Esophagus (tissue), 2 donors: ENCODE measurements around the gene TIGIT. TPM values are rescaled to one million over a fixed set of nuclear protein-coding genes. Genes with fewer than 3 reads are reported as not detected.

ENCODE experiments used
- H3K27ac ChIP-seq, 2 donors: one replicate each; pipeline ENCODE4 v1.5.1; 2013; ENCODE audit warnings: low read depth in 2 of 2, mild to moderate bottlenecking in 2 of 2, inconsistent platforms in 1 of 2, low read length in 1 of 2, moderate library complexity in 1 of 2
- H3K27me3 ChIP-seq, 2 donors: one replicate each; pipeline ENCODE4 v1.6.1; 2013; ENCODE audit warnings: low read length in 2 of 2, control low read depth in 1 of 2, mild to moderate bottlenecking in 1 of 2; ENCODE audit not compliant: insufficient read depth in 2 of 2, control insufficient read depth in 1 of 2
- H3K36me3 ChIP-seq, 2 donors: one replicate each; pipeline ENCODE4 v1.6.1; 2013; ENCODE audit warnings: low read length in 1 of 2; ENCODE audit not compliant: control insufficient read depth in 2 of 2, insufficient read depth in 2 of 2
- H3K4me1 ChIP-seq, 2 donors: one replicate each; pipeline ENCODE4 v1.6.1; 2013; ENCODE audit warnings: low read length in 1 of 2; ENCODE audit not compliant: control insufficient read depth in 2 of 2, insufficient read depth in 2 of 2
- H3K4me3 ChIP-seq, 2 donors: one replicate each; pipeline ENCODE4 v1.5.1; 2013; ENCODE audit warnings: low read length in 2 of 2, mild to moderate bottlenecking in 2 of 2, low read depth in 1 of 2, moderate library complexity in 1 of 2
- H3K9me3 ChIP-seq, 2 donors: one replicate each; pipeline ENCODE4 v1.6.1; 2013; ENCODE audit warnings: mild to moderate bottlenecking in 2 of 2, low read depth in 1 of 2, low read length in 1 of 2, moderate library complexity in 1 of 2; ENCODE audit not compliant: control insufficient read depth in 2 of 2, insufficient read depth in 1 of 2
- WGBS, 2 donors: extraction: QIAGEN DNeasy Blood & Tissue Kit; methylation state at CpG; one replicate each; pipeline ENCODE4 v1.1.7; 2013; 5-methylcytosine and 5-hydroxymethylcytosine counted together
- polyA plus RNA-seq, 2 donors: library from polyadenylated mRNA; stranded (reverse); fragments of 200-250 nt; gene quantifications; one replicate each; pipeline ENCODE4 v1.2.3, GENCODE V29; 2013
- donor health status: healthy with polysubstance abuse.
- donor health status: Bipolar disorder and iron deficiency.

The TIGIT gene
- polyA plus RNA-seq, 2 donors = 0.39 to 0.41 TPM

GRCh38 chr3:114338651-114339357 is 45.0 kb downstream of the TIGIT start:
- Histone ChIP-seq H3K4me1 (no peaks in the 10 kb centered on the region), H3K9me3 (no peaks in the 10 kb centered on the region), H3K36me3 (peaks cover 2 to 8% of the 10 kb centered on the region in 2 donors), H3K27ac (no peak overlapping the region), H3K4me3 (no peak overlapping the region), H3K27me3 (no peaks in the 10 kb centered on the region)
- WGBS, 2 donors = 93 to 95% methylated on average over 19 of the region's 19 CpGs

GRCh38 chr3:114344492-114344891 is 50.7 kb downstream of the TIGIT start:
- H3K36me3 ChIP-seq = no peaks in the 10 kb centered on the region
- H3K9me3 ChIP-seq = no peaks in the 10 kb centered on the region
- no peak overlapping the region for H3K27ac ChIP-seq
- H3K27me3 ChIP-seq = no peaks in the 10 kb centered on the region
- WGBS, 2 donors = 74 to 91% methylated on average over 1 of the region's 1 CpG
- no peaks in the 10 kb centered on the region for H3K4me1 ChIP-seq
- H3K4me3 ChIP-seq = no peak overlapping the region

GRCh38 chr3:114350271-114350670 is 56.4 kb downstream of the TIGIT start:
- Histone ChIP-seq H3K27me3 (no peaks in the 10 kb centered on the region), H3K9me3 (peaks cover 2 to 5% of the 10 kb centered on the region in 2 donors), H3K36me3 (peaks cover 0 to 15% of the 10 kb centered on the region in 2 donors), H3K4me1 (no peaks in the 10 kb centered on the region), H3K4me3 (no peak overlapping the region), H3K27ac (no peak overlapping the region)
- 98% methylated on average over 12 of the region's 12 CpGs for WGBS, 2 donors

- H3K36me3 ChIP-seq = peaks cover 0 to 15% of the 10 kb centered on the region in 2 donors
- 96 to 97% methylated on average over 24 of the region's 24 CpGs for WGBS, 2 donors
- no peaks in the 10 kb centered on the region for H3K27me3 ChIP-seq
- peaks cover 2 to 5% of the 10 kb centered on the region in 2 donors for H3K9me3 ChIP-seq
- H3K4me1 ChIP-seq = no peaks in the 10 kb centered on the region
- no peak overlapping the region for H3K4me3 ChIP-seq
- no peak overlapping the region for H3K27ac ChIP-seq
Measured at GRCh38 chr3:114350690-114351089, 56.9 kb downstream of the TIGIT start.

- Histone ChIP-seq H3K9me3 (peaks cover 2 to 5% of the 10 kb centered on the region in 2 donors), H3K4me3 (no peak overlapping the region), H3K27ac (no peak overlapping the region), H3K36me3 (peaks cover 0 to 15% of the 10 kb centered on the region in 2 donors), H3K4me1 (no peaks in the 10 kb centered on the region), H3K27me3 (no peaks in the 10 kb centered on the region)
- WGBS, 2 donors = 98% methylated on average over 64 of the region's 64 CpGs
Measured at GRCh38 chr3:114351123-114351821, 57.4 kb downstream of the TIGIT start.

- H3K27ac ChIP-seq = no peak overlapping the region
- H3K27me3 ChIP-seq = no peaks in the 10 kb centered on the region
- WGBS, 2 donors = 97 to 98% methylated on average over 9 of the region's 9 CpGs
- peaks cover 0 to 15% of the 10 kb centered on the region in 2 donors for H3K36me3 ChIP-seq
- no peaks in the 10 kb centered on the region for H3K4me1 ChIP-seq
- peaks cover 2 to 5% of the 10 kb centered on the region in 2 donors for H3K9me3 ChIP-seq
- no peak overlapping the region for H3K4me3 ChIP-seq
Measured at GRCh38 chr3:114351822-114352145, 58.0 kb downstream of the TIGIT start.

GRCh38 chr3:114355653-114356052 is 61.8 kb downstream of the TIGIT start:
- Histone ChIP-seq H3K36me3 (peaks cover 0 to 11% of the 10 kb centered on the region in 2 donors), H3K27me3 (no peaks in the 10 kb centered on the region), H3K4me1 (no peaks in the 10 kb centered on the region), H3K9me3 (peaks cover 2 to 5% of the 10 kb centered on the region in 2 donors), H3K4me3 (no peak overlapping the region), H3K27ac (no peak overlapping the region)

- WGBS, 2 donors = 76 to 84% methylated on average over 4 of the region's 4 CpGs
- Histone ChIP-seq H3K9me3 (peaks cover under 1 to 5% of the 10 kb centered on the region in 2 donors), H3K4me1 (no peaks in the 10 kb centered on the region), H3K36me3 (peaks cover 0 to 7% of the 10 kb centered on the region in 2 donors), H3K27ac (no peak overlapping the region), H3K4me3 (no peak overlapping the region), H3K27me3 (no peaks in the 10 kb centered on the region)
Measured at GRCh38 chr3:114356066-114356465, 62.2 kb downstream of the TIGIT start.

- no peaks in the 10 kb centered on the region for H3K4me1 ChIP-seq
- H3K9me3 ChIP-seq = peaks cover 0 to under 1% of the 10 kb centered on the region in 2 donors
- WGBS, 2 donors = 80 to 82% methylated on average over 1 of the region's 1 CpG
- no peaks in the 10 kb centered on the region for H3K27me3 ChIP-seq
- no peak overlapping the region for H3K4me3 ChIP-seq
- H3K27ac ChIP-seq = no peak overlapping the region
- H3K36me3 ChIP-seq = peaks cover 0 to 2% of the 10 kb centered on the region in 2 donors
Measured at GRCh38 chr3:114356525-114356924, 62.7 kb downstream of the TIGIT start.
